GM19023 (cell line): ENCODE data around the gene ZNF425.
"Not testable (repeated sequence)": the region's sequence is repeated elsewhere in the genome, so short reads cannot be mapped to it uniquely, and the experiment has no call there.

ENCODE experiments used
- ATAC-seq: cut with Tn5 transposase; IDR thresholded peaks from one replicate; pipeline ENCODE4 v1.9.1; 2021; ENCODE audit warnings: mild to moderate bottlenecking, moderate library complexity; ENCODE audit not compliant: unreplicated experiment

ZNF425 gene

GRCh38 chr7:149125863-149126661 is at the start of gene ZNF425:
Gene ZNF425 (minus strand): TSS chr7:149126324. CDS start chr7:149126213, 111 bp downstream.
- ATAC-seq = peak; percentile 83

- ATAC-seq = no peak
These were observed 49.0 kb upstream of the ZNF425 start for GRCh38 chr7:149175150-149175549.

- ATAC-seq = no peak
These were observed 46.4 kb upstream of the ZNF425 start for GRCh38 chr7:149172534-149172920.

- no peak for ATAC-seq
These were observed 45.9 kb upstream of the ZNF425 start for GRCh38 chr7:149171892-149172533.

- no peak for ATAC-seq
These were observed 40.7 kb upstream of the ZNF425 start for GRCh38 chr7:149166630-149167352.

- no peak for ATAC-seq
These were observed 40.0 kb upstream of the ZNF425 start for GRCh38 chr7:149166142-149166541.

GRCh38 chr7:149161241-149161848 is 35.2 kb upstream of the ZNF425 start:
- no peak for ATAC-seq

GRCh38 chr7:149156898-149157297 is 30.8 kb upstream of the ZNF425 start:
- ATAC-seq = no peak

- ATAC-seq = no peak
These were observed 27.9 kb upstream of the ZNF425 start for GRCh38 chr7:149154056-149154455.

GRCh38 chr7:149153346-149153745 is 27.2 kb upstream of the ZNF425 start:
- ATAC-seq = no peak

GRCh38 chr7:149150981-149151380 is 24.9 kb upstream of the ZNF425 start:
- ATAC-seq = no peak

GRCh38 chr7:149147752-149148653 is 21.9 kb upstream of the ZNF425 start:
- ATAC-seq = peak; percentile 35

- peak; percentile 74 for ATAC-seq
These were observed 21.1 kb upstream of the ZNF425 start, which contains the start of gene ZNF398 for GRCh38 chr7:149147072-149147751. Gene ZNF398 (plus strand): TSS chr7:149147453. CDS start chr7:149147743, 290 bp downstream.

- no peak for ATAC-seq
These were observed 19.1 kb upstream of the ZNF425 start for GRCh38 chr7:149145031-149145845.

- ATAC-seq = not testable (repeated sequence)
These were observed 18.4 kb upstream of the ZNF425 start for GRCh38 chr7:149144436-149144922.

GRCh38 chr7:149141893-149142292 is 15.8 kb upstream of the ZNF425 start:
- no peak for ATAC-seq

GRCh38 chr7:149140831-149141230 is 14.7 kb upstream of the ZNF425 start:
- no peak for ATAC-seq

- ATAC-seq = no peak
These were observed 10.0 kb upstream of the ZNF425 start for GRCh38 chr7:149136118-149136517.
